Neural cell (in vitro differentiated cells): Measurements from ENCODE around the gene SSR3.

Experiments
- EZH2 ChIP-seq: fragments of 200-600, 300-800 bp; shearing (Covaris generic), sonication (generic); IDR thresholded peaks from 2 replicates; pipeline ENCODE4 v1.6.1; 2014; ENCODE audit warnings: antibody characterized with exemption, low read length, borderline replicate concordance, mild to moderate bottlenecking; ENCODE audit not compliant: insufficient read depth, poor library complexity, severe bottlenecking
- TAF1 ChIP-seq: IDR thresholded peaks from 2 replicates; pipeline ENCODE4 v1.6.1; 2012; ENCODE audit warnings: low read depth

DNA sequence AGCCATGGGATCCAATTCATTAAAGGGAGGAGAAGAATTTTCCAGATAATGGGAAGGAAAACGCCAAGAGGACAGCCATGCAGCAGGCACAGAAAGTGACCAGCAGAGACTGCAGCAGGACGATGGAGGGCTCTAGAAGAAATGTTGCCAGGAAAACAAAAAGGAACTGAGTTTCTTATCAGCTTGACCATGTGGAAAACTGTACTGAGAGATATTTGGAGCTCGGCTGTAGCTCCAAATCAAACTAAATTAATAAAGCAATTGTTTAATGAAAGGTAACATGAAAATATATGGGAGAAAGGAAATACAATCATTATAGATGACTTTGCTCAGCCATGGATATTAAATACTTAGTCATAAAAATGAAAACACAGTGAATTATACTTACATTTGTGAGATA, 63.7 kb downstream of the SSR3 start:
- no peak for TF ChIP-seq TAF1
- no peak for TF ChIP-seq EZH2
